Measurements from ENCODE around the gene HID1. TPM values are rescaled to one million over a fixed set of nuclear protein-coding genes. Genes with fewer than 3 reads are reported as not detected.

HID1 gene
- total RNA-seq, 1 donor, result 3.1 TPM

- Histone ChIP-seq H3K9me3 (ENCODE audit: low read depth, low read length) (no peaks in the 10 kb centered on the region), H3K4me3 (ENCODE audit: low read length) (no peak overlapping the region), H3K27me3 (ENCODE audit: insufficient read depth, low read length) (no peaks in the 10 kb centered on the region), H3K4me1 (ENCODE audit: insufficient read depth, low read length) (no peaks in the 10 kb centered on the region)
Measured at GRCh38 chr17:74964988-74965622, 7.5 kb downstream of the HID1 start.

- Histone ChIP-seq H3K27me3 (ENCODE audit: insufficient read depth, low read length) (no peaks in the 10 kb centered on the region), H3K4me3 (ENCODE audit: low read length) (no peak overlapping the region), H3K9me3 (ENCODE audit: low read depth, low read length) (no peaks in the 10 kb centered on the region), H3K4me1 (ENCODE audit: insufficient read depth, low read length) (no peaks in the 10 kb centered on the region)
Measured at GRCh38 chr17:74964246-74964761, 8.3 kb downstream of the HID1 start.

GRCh38 chr17:74963656-74964055 is 8.9 kb downstream of the HID1 start:
- no peak overlapping the region for H3K4me3 ChIP-seq (ENCODE audit: low read length)
- H3K4me1 ChIP-seq (ENCODE audit: insufficient read depth, low read length), result no peaks in the 10 kb centered on the region
- H3K9me3 ChIP-seq (ENCODE audit: low read depth, low read length), result no peaks in the 10 kb centered on the region
- H3K27me3 ChIP-seq (ENCODE audit: insufficient read depth, low read length), result no peaks in the 10 kb centered on the region

- Histone ChIP-seq H3K27me3 (ENCODE audit: insufficient read depth, low read length) (no peaks in the 10 kb centered on the region), H3K9me3 (ENCODE audit: low read depth, low read length) (no peaks in the 10 kb centered on the region), H3K4me1 (ENCODE audit: insufficient read depth, low read length) (no peaks in the 10 kb centered on the region), H3K4me3 (ENCODE audit: low read length) (no peak overlapping the region)
Measured at GRCh38 chr17:74962622-74963394, 9.8 kb downstream of the HID1 start.

- Histone ChIP-seq H3K4me3 (ENCODE audit: low read length) (no peak overlapping the region), H3K4me1 (ENCODE audit: insufficient read depth, low read length) (no peaks in the 10 kb centered on the region), H3K9me3 (ENCODE audit: low read depth, low read length) (no peaks in the 10 kb centered on the region), H3K27me3 (ENCODE audit: insufficient read depth, low read length) (no peaks in the 10 kb centered on the region)
Measured at GRCh38 chr17:74961657-74962350, 10.8 kb downstream of the HID1 start.

- Histone ChIP-seq H3K4me3 (ENCODE audit: low read length) (no peak overlapping the region), H3K27me3 (ENCODE audit: insufficient read depth, low read length) (no peaks in the 10 kb centered on the region), H3K4me1 (ENCODE audit: insufficient read depth, low read length) (no peaks in the 10 kb centered on the region), H3K9me3 (ENCODE audit: low read depth, low read length) (no peaks in the 10 kb centered on the region)
Measured at GRCh38 chr17:74960570-74961342, 11.8 kb downstream of the HID1 start.

- Histone ChIP-seq H3K9me3 (ENCODE audit: low read depth, low read length) (no peaks in the 10 kb centered on the region), H3K4me3 (ENCODE audit: low read length) (no peak overlapping the region), H3K4me1 (ENCODE audit: insufficient read depth, low read length) (no peaks in the 10 kb centered on the region), H3K27me3 (ENCODE audit: insufficient read depth, low read length) (no peaks in the 10 kb centered on the region)
Measured at GRCh38 chr17:74959826-74960515, 12.6 kb downstream of the HID1 start.

GRCh38 chr17:74957935-74958740 is 14.4 kb downstream of the HID1 start:
- Histone ChIP-seq H3K4me3 (ENCODE audit: low read length) (no peak overlapping the region), H3K9me3 (ENCODE audit: low read depth, low read length) (no peaks in the 10 kb centered on the region), H3K4me1 (ENCODE audit: insufficient read depth, low read length) (no peaks in the 10 kb centered on the region), H3K27me3 (ENCODE audit: insufficient read depth, low read length) (no peaks in the 10 kb centered on the region)

- H3K4me3 ChIP-seq (ENCODE audit: low read length), result no peak overlapping the region
- H3K27me3 ChIP-seq (ENCODE audit: insufficient read depth, low read length), result no peaks in the 10 kb centered on the region
- H3K4me1 ChIP-seq (ENCODE audit: insufficient read depth, low read length), result no peaks in the 10 kb centered on the region
- H3K9me3 ChIP-seq (ENCODE audit: low read depth, low read length), result no peaks in the 10 kb centered on the region
Measured at GRCh38 chr17:74956093-74956492, 16.5 kb downstream of the HID1 start.

GRCh38 chr17:74954665-74955421 is 17.7 kb downstream of the HID1 start:
- no peaks in the 10 kb centered on the region for H3K9me3 ChIP-seq (ENCODE audit: low read depth, low read length)
- no peaks in the 10 kb centered on the region for H3K4me1 ChIP-seq (ENCODE audit: insufficient read depth, low read length)
- no peak overlapping the region for H3K4me3 ChIP-seq (ENCODE audit: low read length)
- H3K27me3 ChIP-seq (ENCODE audit: insufficient read depth, low read length), result no peaks in the 10 kb centered on the region

GRCh38 chr17:74954115-74954514 is 18.4 kb downstream of the HID1 start:
- Histone ChIP-seq H3K27me3 (ENCODE audit: insufficient read depth, low read length) (no peaks in the 10 kb centered on the region), H3K9me3 (ENCODE audit: low read depth, low read length) (no peaks in the 10 kb centered on the region), H3K4me1 (ENCODE audit: insufficient read depth, low read length) (no peaks in the 10 kb centered on the region), H3K4me3 (ENCODE audit: low read length) (no peak overlapping the region)

- H3K4me1 ChIP-seq (ENCODE audit: insufficient read depth, low read length), result no peaks in the 10 kb centered on the region
- no peaks in the 10 kb centered on the region for H3K9me3 ChIP-seq (ENCODE audit: low read depth, low read length)
- no peak overlapping the region for H3K4me3 ChIP-seq (ENCODE audit: low read length)
- H3K27me3 ChIP-seq (ENCODE audit: insufficient read depth, low read length), result no peaks in the 10 kb centered on the region
Measured at GRCh38 chr17:74953134-74953687, 19.3 kb downstream of the HID1 start.
